HG03439 (cell line): ENCODE data around the gene OLIG2.

ENCODE experiments used
- ATAC-seq: cut with Tn5 transposase; IDR thresholded peaks from one replicate; pipeline ENCODE4 v1.9.1; 2021; ENCODE audit warnings: mild to moderate bottlenecking, moderate library complexity; ENCODE audit not compliant: unreplicated experiment

Gene OLIG2

DNA sequence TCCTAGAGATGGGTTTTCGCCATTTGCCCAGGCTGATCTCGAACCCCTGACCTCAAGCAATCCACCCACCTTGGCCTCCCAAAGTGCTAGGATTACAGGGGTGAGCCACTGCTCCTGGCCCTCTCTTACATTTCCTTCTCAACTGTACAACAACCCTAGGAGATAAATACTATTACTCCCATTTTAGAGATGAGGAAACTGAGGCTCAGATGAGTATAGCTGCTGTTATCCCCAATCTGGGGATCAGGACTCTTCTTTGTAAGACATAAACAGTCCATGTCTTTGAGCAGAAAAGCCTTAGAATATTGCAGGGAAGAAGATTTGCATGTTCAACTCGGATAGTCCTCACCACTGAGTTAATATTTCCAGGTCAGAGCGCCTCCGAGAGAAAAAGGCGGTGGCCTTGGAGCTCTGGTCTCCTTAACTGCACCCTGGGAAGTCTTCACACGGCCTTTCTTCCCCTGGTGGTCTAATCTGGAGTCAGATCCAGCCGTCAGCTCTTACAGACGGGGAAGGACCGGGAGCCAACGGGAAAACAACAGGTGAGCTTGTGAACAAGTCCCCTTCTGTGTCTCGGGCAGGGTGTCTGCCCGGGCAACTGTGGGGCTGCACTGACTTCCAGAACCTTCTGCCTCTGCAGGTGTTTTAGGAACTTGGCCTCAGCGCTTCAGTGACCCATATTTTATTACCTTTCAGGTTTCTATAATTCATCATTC is 38.3 kb downstream of the OLIG2 start:
- ATAC-seq, result no peak

DNA sequence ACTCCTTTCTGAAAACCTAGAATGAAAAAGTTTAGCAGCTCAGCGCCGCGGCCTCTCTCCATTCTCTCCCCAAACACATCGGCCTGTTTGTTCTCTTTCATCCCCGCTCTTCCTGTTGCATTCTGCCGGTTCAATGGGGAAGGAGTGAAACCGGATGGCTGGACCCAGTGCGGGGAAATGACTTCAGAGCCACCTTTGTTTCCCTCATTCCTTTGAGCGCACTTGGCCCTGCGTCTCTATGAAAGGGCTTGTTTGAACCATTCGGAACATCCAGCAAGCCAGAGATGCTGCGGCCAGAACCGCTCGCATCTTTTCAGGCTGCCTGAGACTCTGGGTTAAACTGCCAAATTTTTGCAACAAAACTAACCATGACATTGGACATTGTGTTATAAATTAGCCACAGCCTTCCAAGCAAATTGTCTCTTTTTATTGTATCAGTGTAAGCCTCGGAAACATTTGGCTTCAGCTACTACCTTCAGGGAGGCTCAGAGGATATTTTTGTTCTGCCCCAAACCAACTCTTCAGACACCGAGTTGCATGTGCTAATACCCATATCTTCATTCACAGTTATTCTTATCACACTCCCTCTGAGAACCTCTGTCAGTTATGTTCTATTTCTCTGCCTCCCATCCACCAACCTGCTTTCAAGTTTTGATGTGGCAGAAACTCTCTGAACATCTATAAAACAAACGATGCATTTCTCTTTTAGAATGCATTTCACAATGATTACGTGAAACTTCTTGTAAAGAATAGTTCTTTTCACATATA is 39.1 kb downstream of the OLIG2 start:
- ATAC-seq, result no peak

GRCh38 chr21:33067043-33067442 is 41.3 kb downstream of the OLIG2 start:
- ATAC-seq, result no peak

- ATAC-seq, result no peak
Measured at GRCh38 chr21:33067457-33067856, 41.7 kb downstream of the OLIG2 start.

DNA sequence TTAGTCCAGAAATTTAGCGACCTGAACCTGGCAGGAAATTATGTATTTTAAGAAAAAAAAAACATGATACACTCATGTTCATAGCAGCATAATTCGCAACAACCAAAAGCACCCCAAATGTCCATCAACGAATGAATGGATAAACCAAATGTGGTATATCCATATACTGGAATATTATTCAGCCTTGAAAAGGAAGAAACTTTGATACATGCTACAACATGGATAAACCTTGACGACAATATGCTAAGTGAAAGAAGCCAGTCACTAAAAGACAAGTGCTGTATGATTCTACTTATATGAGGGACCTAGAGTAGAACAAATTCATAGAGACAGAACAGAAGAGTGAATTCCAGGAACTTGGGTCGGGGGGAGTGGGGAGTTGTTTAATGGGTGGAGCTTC is 43.5 kb downstream of the OLIG2 start:
- ATAC-seq, result no peak

DNA sequence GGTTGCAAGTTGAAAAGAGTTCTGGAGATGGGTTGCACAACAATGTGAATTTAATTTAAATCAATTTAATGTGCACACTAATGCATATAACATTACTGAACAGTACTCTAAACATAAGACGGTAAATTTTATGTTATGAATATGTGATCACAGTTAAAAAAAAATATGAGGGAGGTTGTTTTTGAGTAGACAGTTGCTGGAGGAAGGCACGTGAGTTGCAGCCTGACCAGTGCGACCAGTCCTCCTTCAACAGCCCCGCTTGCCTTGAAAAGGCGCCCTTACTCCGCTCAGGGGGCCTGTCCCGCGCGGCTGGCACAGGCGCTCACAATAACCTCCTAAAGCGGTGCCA is 43.9 kb downstream of the OLIG2 start:
- no peak for ATAC-seq

DNA sequence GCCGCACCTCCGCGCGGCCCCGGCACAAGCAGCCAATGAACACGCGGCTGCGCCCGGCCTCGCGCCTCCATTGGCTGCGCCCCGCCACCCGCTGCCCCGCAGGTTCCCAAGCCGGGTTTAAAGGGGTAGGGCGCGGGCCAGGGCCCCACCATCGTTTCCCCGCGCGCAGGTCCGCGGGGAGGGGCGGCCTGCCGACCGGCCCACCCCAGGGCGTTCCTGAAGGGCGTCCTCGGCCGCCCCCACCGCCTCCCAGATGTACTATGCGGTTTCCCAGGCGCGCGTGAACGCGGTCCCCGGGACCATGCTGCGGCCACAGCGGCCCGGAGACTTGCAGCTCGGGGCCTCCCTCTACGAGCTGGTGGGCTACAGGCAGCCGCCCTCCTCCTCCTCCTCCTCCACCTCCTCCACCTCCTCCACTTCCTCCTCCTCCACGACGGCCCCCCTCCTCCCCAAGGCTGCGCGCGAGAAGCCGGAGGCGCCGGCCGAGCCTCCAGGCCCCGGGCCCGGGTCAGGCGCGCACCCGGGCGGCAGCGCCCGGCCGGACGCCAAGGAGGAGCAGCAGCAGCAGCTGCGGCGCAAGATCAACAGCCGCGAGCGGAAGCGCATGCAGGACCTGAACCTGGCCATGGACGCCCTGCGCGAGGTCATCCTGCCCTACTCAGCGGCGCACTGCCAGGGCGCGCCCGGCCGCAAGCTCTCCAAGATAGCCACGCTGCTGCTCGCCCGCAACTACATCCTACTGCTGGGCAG is 44.4 kb downstream of the OLIG2 start, which contains the start of gene OLIG1:
Gene OLIG1, plus strand, starts transcription at position 148 of the 750 bp plus-strand sequence. Its CDS starts 106 bp downstream, at position 254.
- no peak for ATAC-seq

DNA sequence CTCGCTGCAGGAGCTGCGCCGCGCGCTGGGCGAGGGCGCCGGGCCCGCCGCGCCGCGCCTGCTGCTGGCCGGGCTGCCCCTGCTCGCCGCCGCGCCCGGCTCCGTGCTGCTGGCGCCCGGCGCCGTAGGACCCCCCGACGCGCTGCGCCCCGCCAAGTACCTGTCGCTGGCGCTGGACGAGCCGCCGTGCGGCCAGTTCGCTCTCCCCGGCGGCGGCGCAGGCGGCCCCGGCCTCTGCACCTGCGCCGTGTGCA is 44.9 kb downstream of the OLIG2 start:
- ATAC-seq, result no peak

- ATAC-seq, result no peak
Measured at GRCh38 chr21:33070998-33071769, 45.4 kb downstream of the OLIG2 start.

DNA sequence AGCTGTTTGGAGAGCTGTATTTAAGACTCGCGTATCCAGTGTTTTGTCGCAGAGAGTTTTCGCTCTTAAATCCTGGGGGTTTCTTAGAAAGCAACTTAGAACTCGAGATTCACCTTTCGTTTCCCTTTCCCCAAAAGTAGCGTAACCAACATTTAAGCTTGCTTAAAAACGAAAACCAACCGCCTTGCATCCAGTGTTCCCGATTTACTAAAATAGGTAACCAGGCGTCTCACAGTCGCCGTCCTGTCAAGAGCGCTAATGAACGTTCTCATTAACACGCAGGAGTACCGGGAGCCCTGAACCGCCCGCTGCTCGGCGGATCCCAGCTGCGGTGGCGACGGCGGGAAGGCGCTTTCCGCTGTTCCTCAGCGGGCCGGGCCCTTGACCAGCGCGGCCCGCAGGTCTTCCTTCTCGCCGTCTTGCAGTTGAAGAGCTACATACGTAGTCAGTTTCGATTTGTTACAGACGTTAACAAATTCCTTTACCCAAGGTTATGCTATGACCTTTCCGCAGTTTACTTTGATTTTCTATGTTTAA is 46.1 kb downstream of the OLIG2 start:
- ATAC-seq, result no peak

GRCh38 chr21:33073636-33074035 is 47.9 kb downstream of the OLIG2 start:
- ATAC-seq, result no peak

GRCh38 chr21:33075128-33075527 is 49.4 kb downstream of the OLIG2 start:
- no peak for ATAC-seq

DNA sequence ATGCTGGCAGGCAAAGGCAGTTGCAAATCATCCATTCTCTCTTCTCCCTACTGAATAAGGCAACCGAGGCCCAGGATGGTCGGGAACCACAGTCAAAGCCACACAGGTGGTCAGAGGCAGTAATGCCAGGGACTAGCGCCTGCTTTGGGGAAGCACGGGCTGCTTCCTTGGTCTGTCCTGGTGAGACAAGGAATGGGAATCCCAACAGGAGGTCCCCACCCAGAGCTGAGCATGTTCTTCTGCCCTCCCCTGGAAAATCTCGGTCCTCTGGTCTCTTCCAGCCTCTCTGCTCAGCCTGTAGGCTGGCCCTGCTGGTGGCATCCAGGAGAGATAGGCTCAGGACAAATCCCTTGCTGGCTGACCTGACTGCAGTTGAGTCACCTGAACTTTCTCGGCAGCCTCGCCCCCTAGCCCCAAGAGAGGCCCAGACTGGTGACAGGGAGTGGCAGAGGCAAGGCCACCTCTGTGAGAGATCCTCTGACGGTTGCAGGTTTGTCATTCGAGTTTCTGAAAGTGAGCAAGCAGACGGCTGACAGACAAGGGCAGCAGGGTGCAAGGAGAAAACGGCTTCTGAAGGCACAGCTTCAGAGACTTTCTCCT is 50.0 kb downstream of the OLIG2 start:
- ATAC-seq, result no peak

DNA sequence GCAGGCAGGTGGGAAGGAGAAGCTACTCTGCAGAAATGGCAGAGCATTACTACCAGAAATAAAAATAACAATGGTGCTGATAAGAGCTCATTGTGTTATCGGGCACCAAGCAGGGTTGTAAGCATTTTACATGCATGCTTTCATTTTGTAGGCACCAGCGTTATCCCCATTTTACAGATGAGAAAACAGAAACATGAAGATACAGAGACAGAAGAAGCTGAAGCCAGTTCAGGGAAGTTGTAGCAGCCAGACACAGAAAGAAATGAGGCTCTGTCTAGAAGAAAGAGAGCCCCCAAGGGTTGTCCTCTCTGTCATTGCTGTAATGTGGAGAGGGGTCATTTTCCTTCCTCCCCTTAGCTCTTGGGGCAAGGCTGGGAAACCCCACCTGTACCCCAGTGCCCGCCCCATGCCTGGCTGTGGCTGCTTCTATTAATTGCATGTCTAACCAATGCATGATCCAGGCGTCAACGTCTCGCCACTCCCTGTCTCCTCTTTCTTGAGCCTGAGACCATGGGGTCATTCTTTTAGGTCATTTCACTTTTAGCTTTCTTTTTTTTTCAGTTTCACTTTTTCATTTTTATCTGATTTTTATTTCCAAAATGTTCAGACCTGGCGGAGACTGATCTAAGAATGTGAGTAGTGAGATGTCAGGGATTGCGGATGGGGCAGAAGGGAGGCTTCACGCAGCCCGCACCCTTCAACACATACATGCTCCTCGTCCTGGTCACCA is 51.0 kb downstream of the OLIG2 start:
- ATAC-seq, result no peak
